Measurements from ENCODE around the gene DYRK1A.

GRCh38 chr21:37535130-37535529 is 168.6 kb downstream of the DYRK1A start:
- TF ChIP-seq POLR2A (IDR thresholded peaks at IDR 0.05; ENCODE audit: low read depth, low read length) (no peak), TAF1 (IDR thresholded peaks at IDR 0.05; ENCODE audit: low read depth, low read length) (no peak), POLR2AphosphoS5 (IDR thresholded peaks at IDR 0.05; ENCODE audit: low read depth, low read length) (no peak), PAX5 (IDR thresholded peaks at IDR 0.05; ENCODE audit: insufficient read depth, low read length, severe bottlenecking) (no peak)

Measured in GM12891 (cell line).